HEK293 (cell line): ENCODE results near the gene SERTAD4.

ENCODE experiments used
- FEZF1 ChIP-seq: fragments of 450-650 bp; formaldehyde crosslinking; IDR thresholded peaks from 2 replicates; pipeline ENCODE4 v1.5.1; 2016; ENCODE audit warnings: missing biosample characterization, missing genetic modification characterization
- GLIS2 ChIP-seq: fragments of 450-650 bp; formaldehyde crosslinking; IDR thresholded peaks from 2 replicates; pipeline ENCODE4 v1.5.1; 2016; ENCODE audit warnings: missing biosample characterization, missing genetic modification characterization
- KLF1 ChIP-seq: fragments of 450-650 bp; formaldehyde crosslinking; IDR thresholded peaks from 2 replicates; pipeline ENCODE4 v1.5.1; 2016; ENCODE audit warnings: missing biosample characterization, missing genetic modification characterization
- KLF10 ChIP-seq: fragments of 450-650 bp; IDR thresholded peaks from 2 replicates; pipeline ENCODE4 v1.5.1; 2018; ENCODE audit warnings: missing biosample characterization, mild to moderate bottlenecking, missing genetic modification characterization
- MZF1 ChIP-seq: fragments of 450-650 bp; formaldehyde crosslinking; IDR thresholded peaks from 2 replicates; pipeline ENCODE4 v1.5.1; 2017; ENCODE audit warnings: missing biosample characterization, missing genetic modification characterization, borderline replicate concordance
- PRDM1 ChIP-seq: fragments of 450-650 bp; formaldehyde crosslinking; IDR thresholded peaks from 2 replicates; pipeline ENCODE4; 2016; ENCODE audit warnings: missing biosample characterization, missing genetic modification characterization
- SP2 ChIP-seq: fragments of 450-650 bp; formaldehyde crosslinking; IDR thresholded peaks from 2 replicates; pipeline ENCODE4 v1.5.1; 2016; ENCODE audit warnings: missing biosample characterization, missing genetic modification characterization
- SP3 ChIP-seq: fragments of 450-650 bp; formaldehyde crosslinking; IDR thresholded peaks from 2 replicates; pipeline ENCODE4 v1.5.1; 2016; ENCODE audit warnings: missing biosample characterization, missing genetic modification characterization
- SP7 ChIP-seq: fragments of 450-650 bp; formaldehyde crosslinking; IDR thresholded peaks from 2 replicates; pipeline ENCODE4 v1.5.1; 2016; ENCODE audit warnings: missing biosample characterization, missing genetic modification characterization
- TCF7L2 ChIP-seq: IDR thresholded peaks from 2 replicates; pipeline ENCODE4 v1.6.1; 2011; ENCODE audit warnings: low read depth, mild to moderate bottlenecking, inconsistent platforms, low read length, moderate library complexity, borderline replicate concordance
- ZBTB17 ChIP-seq: fragments of 450-650 bp; formaldehyde crosslinking; IDR thresholded peaks from 2 replicates; pipeline ENCODE4 v1.5.1; 2016; ENCODE audit warnings: missing biosample characterization, missing genetic modification characterization
- ZBTB20 ChIP-seq: fragments of 450-650 bp; formaldehyde crosslinking; IDR thresholded peaks from 2 replicates; pipeline ENCODE4 v1.5.1; 2016; ENCODE audit warnings: missing biosample characterization, missing genetic modification characterization
- ZBTB48 ChIP-seq: fragments of 450-650 bp; formaldehyde crosslinking; IDR thresholded peaks from 2 replicates; pipeline ENCODE4 v1.5.1; 2016; ENCODE audit warnings: missing biosample characterization, missing genetic modification characterization
- ZBTB8A ChIP-seq: fragments of 450-650 bp; formaldehyde crosslinking; IDR thresholded peaks from 2 replicates; pipeline ENCODE4 v1.5.1; 2016; ENCODE audit warnings: missing biosample characterization, missing genetic modification characterization
- ZEB2 ChIP-seq: fragments of 450-650 bp; formaldehyde crosslinking; IDR thresholded peaks from 2 replicates; pipeline ENCODE4 v1.5.1; 2016; ENCODE audit warnings: missing biosample characterization, missing genetic modification characterization
- ZFP69B ChIP-seq: fragments of 450-650 bp; formaldehyde crosslinking; IDR thresholded peaks from 2 replicates; pipeline ENCODE4 v1.5.1; 2016; ENCODE audit warnings: missing biosample characterization, missing genetic modification characterization
- ZIC2 ChIP-seq: fragments of 450-650 bp; formaldehyde crosslinking; IDR thresholded peaks from 2 replicates; pipeline ENCODE4 v1.5.1; 2016; ENCODE audit warnings: missing biosample characterization, missing genetic modification characterization
- ZNF155 ChIP-seq: fragments of 450-650 bp; formaldehyde crosslinking; IDR thresholded peaks from 2 replicates; pipeline ENCODE4 v1.5.1; 2016; ENCODE audit warnings: missing biosample characterization, missing genetic modification characterization
- ZNF239 ChIP-seq: fragments of 450-650 bp; formaldehyde crosslinking; IDR thresholded peaks from 2 replicates; pipeline ENCODE4 v1.5.1; 2016; ENCODE audit warnings: missing biosample characterization, missing genetic modification characterization
- ZNF341 ChIP-seq: fragments of 450-650 bp; formaldehyde crosslinking; IDR thresholded peaks from 2 replicates; pipeline ENCODE4; 2016; ENCODE audit warnings: low read depth, missing biosample characterization, missing genetic modification characterization
- ZNF394 ChIP-seq: fragments of 450-650 bp; formaldehyde crosslinking; IDR thresholded peaks from 2 replicates; pipeline ENCODE4 v1.5.1; 2016; ENCODE audit warnings: missing biosample characterization, missing genetic modification characterization, mild to moderate bottlenecking, moderate library complexity, borderline replicate concordance
- ZNF423 ChIP-seq: fragments of 450-650 bp; formaldehyde crosslinking; IDR thresholded peaks from 2 replicates; pipeline ENCODE4 v1.5.1; 2016; ENCODE audit warnings: missing biosample characterization, missing genetic modification characterization
- ZNF426 ChIP-seq: fragments of 450-650 bp; formaldehyde crosslinking; IDR thresholded peaks from 2 replicates; pipeline ENCODE4 v1.5.1; 2017; ENCODE audit warnings: missing biosample characterization, missing genetic modification characterization, mild to moderate bottlenecking, inconsistent platforms, moderate library complexity
- ZNF561 ChIP-seq: fragments of 450-650 bp; IDR thresholded peaks from 2 replicates; pipeline ENCODE4 v1.5.1; 2018; ENCODE audit warnings: missing biosample characterization, missing genetic modification characterization, borderline replicate concordance
- ZNF596 ChIP-seq: fragments of 450-650 bp; IDR thresholded peaks from 2 replicates; pipeline ENCODE4 v1.5.0; 2018; ENCODE audit warnings: missing biosample characterization, mild to moderate bottlenecking, missing genetic modification characterization, moderate library complexity
- ZNF610 ChIP-seq: fragments of 450-650 bp; formaldehyde crosslinking; IDR thresholded peaks from 2 replicates; pipeline ENCODE4 v1.5.1; 2016; ENCODE audit warnings: missing biosample characterization, missing genetic modification characterization, borderline replicate concordance
- ZNF664 ChIP-seq: fragments of 450-650 bp; formaldehyde crosslinking; IDR thresholded peaks from 2 replicates; pipeline ENCODE4 v1.5.1; 2016; ENCODE audit warnings: missing biosample characterization, missing genetic modification characterization
- ZNF701 ChIP-seq: fragments of 450-650 bp; formaldehyde crosslinking; IDR thresholded peaks from 2 replicates; pipeline ENCODE4 v1.5.1; 2016; ENCODE audit warnings: missing biosample characterization, missing genetic modification characterization
- ZNF768 ChIP-seq: fragments of 450-650 bp; formaldehyde crosslinking; IDR thresholded peaks from 2 replicates; pipeline ENCODE4 v1.5.1; 2018; ENCODE audit warnings: missing biosample characterization, mild to moderate bottlenecking, missing genetic modification characterization
- TF ChIP-seq, protein P1 (sequence below): fragments of 450-650 bp; IDR thresholded peaks from 2 replicates; pipeline ENCODE4 v1.5.1; 2018; ENCODE audit warnings: missing biosample characterization, missing genetic modification characterization
- TF ChIP-seq, protein P2 (sequence below): fragments of 450-650 bp; formaldehyde crosslinking; IDR thresholded peaks from 2 replicates; pipeline ENCODE4 v1.5.1; 2016; ENCODE audit warnings: missing biosample characterization, missing genetic modification characterization
- TF ChIP-seq, protein P3 (sequence below): fragments of 450-650 bp; IDR thresholded peaks from 2 replicates; pipeline ENCODE4 v1.5.1; 2018; ENCODE audit warnings: missing biosample characterization, mild to moderate bottlenecking, missing genetic modification characterization
- TF ChIP-seq, protein P4 (sequence below): fragments of 450-650 bp; formaldehyde crosslinking; IDR thresholded peaks from 2 replicates; pipeline ENCODE4 v1.5.1; 2016; ENCODE audit warnings: missing biosample characterization, missing genetic modification characterization

Gene SERTAD4

DNA sequence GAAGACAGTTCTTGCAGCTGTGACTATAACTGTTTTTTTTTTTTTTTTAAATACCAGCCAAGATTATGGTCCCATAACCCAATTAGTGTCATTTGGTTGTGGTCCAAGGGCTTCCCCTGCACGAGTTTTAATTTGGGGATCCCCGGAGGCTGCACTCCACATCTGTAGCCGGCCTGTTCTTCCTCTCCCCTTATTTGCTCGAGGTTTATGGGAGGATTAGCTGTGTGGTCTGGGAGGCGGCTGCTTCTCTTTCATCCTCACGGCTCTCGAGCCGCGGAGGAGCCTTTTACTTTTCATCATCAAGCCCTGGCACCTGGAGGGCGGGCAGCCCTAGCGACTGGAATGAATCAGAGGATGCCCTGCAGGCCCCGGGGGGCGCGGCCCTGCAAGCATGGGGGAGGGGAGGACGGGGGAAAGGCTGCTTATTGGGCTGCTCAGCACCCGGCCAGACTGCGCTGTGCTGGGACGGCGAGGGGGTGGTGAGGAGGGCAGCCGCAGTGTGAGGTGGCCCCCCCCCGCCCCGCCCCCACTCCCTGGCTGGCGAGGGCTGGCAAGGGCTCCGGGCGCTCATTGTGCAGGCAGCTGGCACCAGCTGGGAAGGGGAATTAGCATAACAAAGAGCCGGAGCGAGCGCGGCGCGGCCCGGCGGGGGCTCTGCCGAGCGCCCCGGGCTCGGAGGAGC is 18.5 kb downstream of the SERTAD4 start (continued):
- TF ChIP-seq, protein P1, sequence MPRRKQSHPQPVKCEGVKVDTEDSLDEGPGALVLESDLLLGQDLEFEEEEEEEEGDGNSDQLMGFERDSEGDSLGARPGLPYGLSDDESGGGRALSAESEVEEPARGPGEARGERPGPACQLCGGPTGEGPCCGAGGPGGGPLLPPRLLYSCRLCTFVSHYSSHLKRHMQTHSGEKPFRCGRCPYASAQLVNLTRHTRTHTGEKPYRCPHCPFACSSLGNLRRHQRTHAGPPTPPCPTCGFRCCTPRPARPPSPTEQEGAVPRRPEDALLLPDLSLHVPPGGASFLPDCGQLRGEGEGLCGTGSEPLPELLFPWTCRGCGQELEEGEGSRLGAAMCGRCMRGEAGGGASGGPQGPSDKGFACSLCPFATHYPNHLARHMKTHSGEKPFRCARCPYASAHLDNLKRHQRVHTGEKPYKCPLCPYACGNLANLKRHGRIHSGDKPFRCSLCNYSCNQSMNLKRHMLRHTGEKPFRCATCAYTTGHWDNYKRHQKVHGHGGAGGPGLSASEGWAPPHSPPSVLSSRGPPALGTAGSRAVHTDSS, result 0 out of 2 replicates have a peak, but pooled peaks have one; percentile 2
- TF ChIP-seq ZNF701 (tag by site-specific recombination) (0 out of 2 replicates have a peak, but pooled peaks have one; percentile 0), SP3 (tag by site-specific recombination) (peak; percentile 47), MZF1 (peak; percentile 76), ZFP69B (tag by site-specific recombination) (no peak), KLF1 (tag by site-specific recombination) (peak; percentile 55), ZNF664 (no peak), PRDM1 (tag by site-specific recombination) (no peak), FEZF1 (tag by site-specific recombination) (peak; percentile 26; the same call in 1 of the 2 replicates), KLF10 (tag by site-specific recombination) (peak; percentile 84; the same call in 1 of the 2 replicates), ZNF394 (tag by site-specific recombination) (peak; percentile 93), ZNF155 (tag by site-specific recombination) (no peak), TCF7L2 (peak; percentile 88), ZNF426 (no peak), ZIC2 (tag by site-specific recombination) (peak; percentile 86), ZNF596 (tag by site-specific recombination) (0 out of 2 replicates have a peak, but pooled peaks have one; percentile 14), ZNF768 (tag by site-specific recombination) (no peak), ZNF423 (tag by site-specific recombination) (0 out of 2 replicates have a peak, but pooled peaks have one; percentile 23), ZBTB17 (tag by site-specific recombination) (peak; percentile 73; the same call in 1 of the 2 replicates), SP7 (tag by site-specific recombination) (peak; percentile 89), SP2 (peak; percentile 76), ZNF610 (peak; percentile 13; the same call in 1 of the 2 replicates), ZBTB48 (tag by site-specific recombination) (peak; percentile 22; the same call in 1 of the 2 replicates), ZNF341 (tag by site-specific recombination) (peak; percentile 14; the same call in 1 of the 2 replicates), ZBTB20 (tag by site-specific recombination) (peak; percentile 70), ZBTB8A (tag by site-specific recombination) (peak; percentile 78; the same call in 1 of the 2 replicates), ZNF239 (tag by site-specific recombination) (no peak), GLIS2 (peak; percentile 84), ZEB2 (tag by site-specific recombination) (peak; percentile 57), ZNF561 (tag by site-specific recombination) (peak; percentile 37; the same call in 1 of the 2 replicates)
- TF ChIP-seq, protein P2, sequence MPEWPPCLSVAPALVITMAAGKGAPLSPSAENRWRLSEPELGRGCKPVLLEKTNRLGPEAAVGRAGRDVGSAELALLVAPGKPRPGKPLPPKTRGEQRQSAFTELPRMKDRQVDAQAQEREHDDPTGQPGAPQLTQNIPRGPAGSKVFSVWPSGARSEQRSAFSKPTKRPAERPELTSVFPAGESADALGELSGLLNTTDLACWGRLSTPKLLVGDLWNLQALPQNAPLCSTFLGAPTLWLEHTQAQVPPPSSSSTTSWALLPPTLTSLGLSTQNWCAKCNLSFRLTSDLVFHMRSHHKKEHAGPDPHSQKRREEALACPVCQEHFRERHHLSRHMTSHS (tag by site-specific recombination), result no peak
- TF ChIP-seq, protein P3, sequence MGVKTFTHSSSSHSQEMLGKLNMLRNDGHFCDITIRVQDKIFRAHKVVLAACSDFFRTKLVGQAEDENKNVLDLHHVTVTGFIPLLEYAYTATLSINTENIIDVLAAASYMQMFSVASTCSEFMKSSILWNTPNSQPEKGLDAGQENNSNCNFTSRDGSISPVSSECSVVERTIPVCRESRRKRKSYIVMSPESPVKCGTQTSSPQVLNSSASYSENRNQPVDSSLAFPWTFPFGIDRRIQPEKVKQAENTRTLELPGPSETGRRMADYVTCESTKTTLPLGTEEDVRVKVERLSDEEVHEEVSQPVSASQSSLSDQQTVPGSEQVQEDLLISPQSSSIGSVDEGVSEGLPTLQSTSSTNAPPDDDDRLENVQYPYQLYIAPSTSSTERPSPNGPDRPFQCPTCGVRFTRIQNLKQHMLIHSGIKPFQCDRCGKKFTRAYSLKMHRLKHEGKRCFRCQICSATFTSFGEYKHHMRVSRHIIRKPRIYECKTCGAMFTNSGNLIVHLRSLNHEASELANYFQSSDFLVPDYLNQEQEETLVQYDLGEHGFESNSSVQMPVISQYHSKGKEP (tag by site-specific recombination), result peak; percentile 23; the same call in 1 of the 2 replicates
- TF ChIP-seq, protein P4, sequence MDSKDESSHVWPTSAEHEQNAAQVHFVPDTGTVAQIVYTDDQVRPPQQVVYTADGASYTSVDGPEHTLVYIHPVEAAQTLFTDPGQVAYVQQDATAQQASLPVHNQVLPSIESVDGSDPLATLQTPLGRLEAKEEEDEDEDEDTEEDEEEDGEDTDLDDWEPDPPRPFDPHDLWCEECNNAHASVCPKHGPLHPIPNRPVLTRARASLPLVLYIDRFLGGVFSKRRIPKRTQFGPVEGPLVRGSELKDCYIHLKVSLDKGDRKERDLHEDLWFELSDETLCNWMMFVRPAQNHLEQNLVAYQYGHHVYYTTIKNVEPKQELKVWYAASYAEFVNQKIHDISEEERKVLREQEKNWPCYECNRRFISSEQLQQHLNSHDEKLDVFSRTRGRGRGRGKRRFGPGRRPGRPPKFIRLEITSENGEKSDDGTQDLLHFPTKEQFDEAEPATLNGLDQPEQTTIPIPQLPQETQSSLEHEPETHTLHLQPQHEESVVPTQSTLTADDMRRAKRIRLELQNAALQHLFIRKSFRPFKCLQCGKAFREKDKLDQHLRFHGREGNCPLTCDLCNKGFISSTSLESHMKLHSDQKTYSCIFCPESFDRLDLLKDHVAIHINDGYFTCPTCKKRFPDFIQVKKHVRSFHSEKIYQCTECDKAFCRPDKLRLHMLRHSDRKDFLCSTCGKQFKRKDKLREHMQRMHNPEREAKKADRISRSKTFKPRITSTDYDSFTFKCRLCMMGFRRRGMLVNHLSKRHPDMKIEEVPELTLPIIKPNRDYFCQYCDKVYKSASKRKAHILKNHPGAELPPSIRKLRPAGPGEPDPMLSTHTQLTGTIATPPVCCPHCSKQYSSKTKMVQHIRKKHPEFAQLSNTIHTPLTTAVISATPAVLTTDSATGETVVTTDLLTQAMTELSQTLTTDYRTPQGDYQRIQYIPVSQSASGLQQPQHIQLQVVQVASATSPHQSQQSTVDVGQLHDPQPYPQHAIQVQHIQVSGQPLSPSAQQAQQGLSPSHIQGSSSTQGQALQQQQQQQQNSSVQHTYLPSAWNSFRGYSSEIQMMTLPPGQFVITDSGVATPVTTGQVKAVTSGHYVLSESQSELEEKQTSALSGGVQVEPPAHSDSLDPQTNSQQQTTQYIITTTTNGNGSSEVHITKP (tag by site-specific recombination), result peak; percentile 66; the same call in 1 of the 2 replicates
